ENCODE results near the gene SLC34A2. TPM values are rescaled to one million over a fixed set of nuclear protein-coding genes. Genes with fewer than 3 reads are reported as not detected.

The SLC34A2 gene
- total RNA-seq, 1 donor from 2014 or later: not detected

DNA sequence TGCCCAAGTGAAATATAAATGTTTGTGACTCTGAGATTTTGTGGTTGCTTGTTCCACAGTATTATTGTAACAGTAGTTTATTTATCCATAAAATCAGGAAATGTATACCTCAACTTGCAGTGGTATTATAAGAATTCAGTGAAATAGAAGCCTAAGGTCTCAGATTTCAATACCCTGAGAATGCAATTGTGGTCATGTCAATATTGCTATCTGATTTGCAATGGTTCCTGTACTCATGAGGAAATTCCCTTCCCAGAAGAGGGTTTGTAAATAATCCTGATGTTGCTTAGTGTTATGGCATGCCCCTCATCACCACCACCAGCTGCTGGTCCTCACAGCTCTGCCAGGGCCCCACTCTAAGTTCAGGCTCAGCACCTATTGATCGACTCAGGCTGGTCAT lies 67.8 kb downstream of the SLC34A2 start:
- intact Hi-C loops (cut with micrococcal nuclease): no loop called here

DNA sequence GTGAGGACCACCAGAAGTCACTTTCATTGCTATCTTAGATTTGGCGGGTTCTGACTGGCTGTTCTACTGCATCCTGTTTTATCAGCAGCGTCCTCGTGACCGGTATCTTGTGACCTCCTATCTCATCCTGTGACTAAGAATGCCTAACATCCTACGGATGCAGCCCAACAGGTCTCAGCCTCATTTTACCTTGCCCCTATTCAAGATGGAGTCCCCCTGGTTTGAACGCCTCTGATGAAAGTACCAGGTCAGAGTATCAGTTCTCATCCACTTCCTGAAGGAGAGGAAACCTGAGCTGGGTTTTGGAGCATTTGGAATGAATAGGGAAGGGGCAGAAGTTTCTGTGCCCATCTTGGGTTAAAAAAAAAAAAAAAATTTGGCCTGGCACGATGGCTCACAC lies 70.2 kb downstream of the SLC34A2 start:
- intact Hi-C loops (cut with micrococcal nuclease): no loop called here

GRCh38 chr4:25727711-25728493 lies 72.3 kb downstream of the SLC34A2 start:
- intact Hi-C loops (cut with micrococcal nuclease): no loop called here

Other genes starting within 250 kb of the SLC34A2 start
- 59.9 and 63.4 TPM in 2 replicates for gene SEL1L3, start 207.1 kb downstream of the SLC34A2 start, total RNA-seq